Fibroblast of villous mesenchyme (primary cell): ENCODE data around the gene AIFM3. TPM values are rescaled to one million over a fixed set of nuclear protein-coding genes. Genes with fewer than 3 reads are reported as not detected.

Source experiments
- DNase-seq: peaks from one replicate; pipeline ENCODE4 v3.0.0-alpha.2; 2010; ENCODE audit warnings: low read depth
- H3K4me3 ChIP-seq: 2 replicates; pipeline ENCODE4 v1.5.1; 2011; ENCODE audit warnings: low read depth, mild to moderate bottlenecking, low read length
- CTCF ChIP-seq: IDR thresholded peaks from 2 replicates; pipeline ENCODE4 v1.5.1; 2012; ENCODE audit warnings: low read depth, mild to moderate bottlenecking, low read length; ENCODE audit not compliant: insufficient read depth
- total RNA-seq: library from RNA; depleted of rRNA; stranded (reverse); fragments of >200 nt; gene quantifications from 2 replicates; pipeline ENCODE4 v1.2.3, GENCODE V29; 2012

The AIFM3 gene
- total RNA-seq, 1 donor, result 0.43 TPM

- no peak for DNase-seq
- no peak for TF ChIP-seq CTCF
- no peak overlapping the region for H3K4me3 ChIP-seq
Observed at GRCh38 chr22:20948989-20949388, 18.1 kb upstream of the AIFM3 start.

- TF ChIP-seq CTCF, result no peak
- no peak overlapping the region for H3K4me3 ChIP-seq
- no peak for DNase-seq
Observed at GRCh38 chr22:20949698-20950183, 17.3 kb upstream of the AIFM3 start.

- H3K4me3 ChIP-seq, result no peak overlapping the region
- no peak for TF ChIP-seq CTCF
- DNase-seq, result no peak
Observed at GRCh38 chr22:20951151-20951931, 15.7 kb upstream of the AIFM3 start.

GRCh38 chr22:20951932-20952380 lies 15.1 kb upstream of the AIFM3 start:
- no peak for TF ChIP-seq CTCF
- no peak overlapping the region for H3K4me3 ChIP-seq
- no peak for DNase-seq

- no peak for DNase-seq
- no peak for TF ChIP-seq CTCF
- H3K4me3 ChIP-seq, result no peak overlapping the region
Observed at GRCh38 chr22:20952544-20953341, 14.3 kb upstream of the AIFM3 start.

- DNase-seq, result no peak
- no peak for TF ChIP-seq CTCF
- H3K4me3 ChIP-seq, result no peak overlapping the region
Observed at GRCh38 chr22:20953342-20953608, 13.8 kb upstream of the AIFM3 start.
